Hepatocyte (in vitro differentiated cells): ENCODE data around the gene MANBA. TPM values are rescaled to one million over a fixed set of nuclear protein-coding genes. Genes with fewer than 3 reads are reported as not detected.

Experiments used
- DNase-seq: peaks from one replicate; pipeline ENCODE4 v3.0.0-alpha.2; 2016; ENCODE audit warnings: low spot score
- H2AFZ ChIP-seq: fragments of 200-600 bp; sonication (generic); 2 replicates; pipeline ENCODE4 v1.6.0; 2016; ENCODE audit warnings: antibody characterized with exemption, mild to moderate bottlenecking
- H3K27ac ChIP-seq: fragments of 200-600 bp; sonication (generic); 2 replicates; pipeline ENCODE4 v1.5.1; 2016; ENCODE audit warnings: mild to moderate bottlenecking
- H3K27me3 ChIP-seq: fragments of 200-600 bp; sonication (generic); 2 replicates; pipeline ENCODE4 v1.6.1; 2016
- H3K36me3 ChIP-seq: fragments of 200-600 bp; sonication (generic); replicated peaks from 2 replicates; pipeline ENCODE4 v1.5.1; 2016; ENCODE audit warnings: low read depth; ENCODE audit not compliant: insufficient read depth
- H3K4me1 ChIP-seq: fragments of 200-600 bp; sonication (generic); 2 replicates; pipeline ENCODE4 v1.5.1; 2016; ENCODE audit warnings: mild to moderate bottlenecking, moderate library complexity; ENCODE audit not compliant: insufficient read depth
- H3K4me2 ChIP-seq: fragments of 200-600 bp; sonication (generic); 2 replicates; pipeline ENCODE4 v1.6.0; 2016
- H3K4me3 ChIP-seq: fragments of 200-600 bp; sonication (generic); 2 replicates; pipeline ENCODE4 v1.5.1; 2016; ENCODE audit warnings: mild to moderate bottlenecking
- H3K79me2 ChIP-seq: fragments of 200-600 bp; sonication (generic); 2 replicates; pipeline ENCODE4 v1.6.0; 2017; ENCODE audit warnings: mild to moderate bottlenecking
- H3K9me2 ChIP-seq: fragments of 200-600 bp; sonication (generic); replicated peaks from 2 replicates; pipeline ENCODE4 v1.6.0; 2017; ENCODE audit warnings: mild to moderate bottlenecking; ENCODE audit not compliant: insufficient read depth
- H3K9me3 ChIP-seq: fragments of 200-600 bp; sonication (generic); 2 replicates; pipeline ENCODE4 v1.5.1; 2016; ENCODE audit warnings: low read depth, mild to moderate bottlenecking
- H4K20me1 ChIP-seq: fragments of 200-600 bp; sonication (generic); 2 replicates; pipeline ENCODE4 v1.6.0; 2016; ENCODE audit warnings: mild to moderate bottlenecking; ENCODE audit not compliant: insufficient read depth, poor library complexity, severe bottlenecking
- EZH2 ChIP-seq: fragments of 200-600 bp; sonication (generic); IDR thresholded peaks from 2 replicates; pipeline ENCODE4 v1.6.1; 2016; ENCODE audit warnings: antibody characterized with exemption, mild to moderate bottlenecking, borderline replicate concordance
- EZH2phosphoT487 ChIP-seq: fragments of 200-600 bp; sonication (generic); IDR thresholded peaks from one replicate; pipeline ENCODE4 v1.6.1; 2018; ENCODE audit warnings: antibody characterized with exemption, mild to moderate bottlenecking, low read depth, moderate library complexity; ENCODE audit not compliant: unreplicated experiment, severe bottlenecking
- WGBS: methylation state at CpG from one replicate; pipeline ENCODE4 v1.1.6; 2016; ENCODE audit warnings: low lambda C conversion rate; ENCODE audit errors: missing lambda C conversion rate; 5-methylcytosine and 5-hydroxymethylcytosine counted together
- polyA plus RNA-seq: library from polyadenylated mRNA; unstranded; fragments of >200 nt; fragmentation: Nextera tagmentation; extraction: Ambion mirVana; gene quantifications from 2 replicates; pipeline ENCODE4 v1.2.1, GENCODE V29; 2016
- total RNA-seq: library from RNA; depleted of rRNA; stranded (reverse); fragments of >200 nt; gene quantifications from 2 replicates; pipeline ENCODE4 v1.2.3, GENCODE V29; 2014
- TF ChIP-seq, protein P1 (sequence below): fragments of 200-600 bp; sonication (generic); IDR thresholded peaks from 2 replicates; pipeline ENCODE4 v1.5.1; 2016; ENCODE audit warnings: antibody characterized with exemption, mild to moderate bottlenecking; ENCODE audit not compliant: poor library complexity

Gene MANBA
- total and polyA plus RNA-seq, 2 experiments from 2014 or later: 52.0 to 98.1 TPM

DNA sequence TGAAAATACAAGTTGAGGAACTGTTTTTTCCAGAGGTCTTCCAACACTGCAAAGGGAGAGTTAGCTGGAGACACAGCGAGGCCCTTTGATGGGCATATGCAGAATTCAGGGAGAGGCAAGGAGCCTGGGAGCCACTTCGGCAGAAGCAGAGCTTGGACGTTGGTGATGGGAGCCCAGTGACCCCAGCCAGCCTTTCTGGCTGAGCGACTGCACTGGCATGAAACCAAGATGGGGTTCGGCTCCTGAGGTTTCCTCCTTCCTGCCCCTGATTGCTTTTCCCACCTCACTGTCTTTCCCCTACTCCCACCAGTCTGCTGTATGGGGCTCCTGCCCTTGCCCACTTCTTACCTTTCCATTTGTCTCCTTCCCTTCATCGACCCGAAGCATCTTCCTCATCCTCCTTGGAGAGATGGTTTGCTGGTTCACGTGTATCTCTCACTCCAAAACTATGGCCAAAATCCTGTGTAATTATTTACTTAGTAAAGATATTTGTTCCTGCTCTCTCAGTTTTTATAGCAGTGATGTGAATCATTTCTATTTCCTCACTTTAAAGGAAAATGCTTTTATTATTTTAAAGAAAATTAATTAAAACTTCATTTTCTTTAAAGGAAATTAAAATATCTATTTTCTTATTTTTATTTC lies 159.1 kb downstream of the MANBA start:
- no peaks in the 10 kb centered on the region for H3K4me1 ChIP-seq
- H3K36me3 ChIP-seq: no peaks in the 10 kb centered on the region
- DNase-seq: no peak
- no peak overlapping the region for H3K4me2 ChIP-seq
- no peaks in the 10 kb centered on the region for H3K9me2 ChIP-seq
- no peak overlapping the region for H3K4me3 ChIP-seq
- TF ChIP-seq, protein P1, sequence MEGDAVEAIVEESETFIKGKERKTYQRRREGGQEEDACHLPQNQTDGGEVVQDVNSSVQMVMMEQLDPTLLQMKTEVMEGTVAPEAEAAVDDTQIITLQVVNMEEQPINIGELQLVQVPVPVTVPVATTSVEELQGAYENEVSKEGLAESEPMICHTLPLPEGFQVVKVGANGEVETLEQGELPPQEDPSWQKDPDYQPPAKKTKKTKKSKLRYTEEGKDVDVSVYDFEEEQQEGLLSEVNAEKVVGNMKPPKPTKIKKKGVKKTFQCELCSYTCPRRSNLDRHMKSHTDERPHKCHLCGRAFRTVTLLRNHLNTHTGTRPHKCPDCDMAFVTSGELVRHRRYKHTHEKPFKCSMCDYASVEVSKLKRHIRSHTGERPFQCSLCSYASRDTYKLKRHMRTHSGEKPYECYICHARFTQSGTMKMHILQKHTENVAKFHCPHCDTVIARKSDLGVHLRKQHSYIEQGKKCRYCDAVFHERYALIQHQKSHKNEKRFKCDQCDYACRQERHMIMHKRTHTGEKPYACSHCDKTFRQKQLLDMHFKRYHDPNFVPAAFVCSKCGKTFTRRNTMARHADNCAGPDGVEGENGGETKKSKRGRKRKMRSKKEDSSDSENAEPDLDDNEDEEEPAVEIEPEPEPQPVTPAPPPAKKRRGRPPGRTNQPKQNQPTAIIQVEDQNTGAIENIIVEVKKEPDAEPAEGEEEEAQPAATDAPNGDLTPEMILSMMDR: no peak
- no peak for TF ChIP-seq EZH2phosphoT487
- TF ChIP-seq EZH2: no peak
- no peaks in the 10 kb centered on the region for H3K27me3 ChIP-seq
- no peak overlapping the region for H3K27ac ChIP-seq
- H3K79me2 ChIP-seq: no peaks in the 10 kb centered on the region
- H3K9me3 ChIP-seq: no peaks in the 10 kb centered on the region
- no peaks in the 10 kb centered on the region for H4K20me1 ChIP-seq
- H2AFZ ChIP-seq: no peak overlapping the region
- WGBS: 95% methylated on average over 8 of the region's 8 CpGs

DNA sequence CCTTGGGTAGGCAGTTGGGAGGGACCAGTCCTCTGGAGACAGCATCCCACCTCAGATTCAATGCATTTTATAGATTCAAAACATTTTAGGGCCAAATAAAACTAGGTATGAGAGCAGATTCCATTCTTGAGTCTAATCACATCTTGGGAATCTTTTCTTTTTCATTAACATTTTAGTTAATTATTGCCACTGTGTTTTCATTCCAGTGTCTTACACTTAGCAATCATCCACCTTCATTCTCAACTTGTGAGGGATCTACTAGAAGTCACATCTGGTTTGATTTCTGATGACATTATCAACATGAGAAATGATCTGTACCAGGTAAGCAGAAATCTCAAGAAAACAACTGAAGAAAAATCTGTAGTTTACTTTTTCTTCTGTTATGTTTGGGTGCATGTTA lies 160.1 kb downstream of the MANBA start:
- Histone ChIP-seq H3K79me2 (no peaks in the 10 kb centered on the region), H3K27ac (no peak overlapping the region), H3K4me1 (no peaks in the 10 kb centered on the region), H3K9me2 (no peaks in the 10 kb centered on the region), H3K4me2 (no peak overlapping the region), H3K27me3 (no peaks in the 10 kb centered on the region), H4K20me1 (no peaks in the 10 kb centered on the region), H3K4me3 (no peak overlapping the region), H3K36me3 (no peaks in the 10 kb centered on the region), H3K9me3 (no peaks in the 10 kb centered on the region), H2AFZ (no peak overlapping the region)
- no peak for TF ChIP-seq EZH2
- TF ChIP-seq EZH2phosphoT487: no peak
- TF ChIP-seq, protein P1: no peak
- DNase-seq: no peak

DNA sequence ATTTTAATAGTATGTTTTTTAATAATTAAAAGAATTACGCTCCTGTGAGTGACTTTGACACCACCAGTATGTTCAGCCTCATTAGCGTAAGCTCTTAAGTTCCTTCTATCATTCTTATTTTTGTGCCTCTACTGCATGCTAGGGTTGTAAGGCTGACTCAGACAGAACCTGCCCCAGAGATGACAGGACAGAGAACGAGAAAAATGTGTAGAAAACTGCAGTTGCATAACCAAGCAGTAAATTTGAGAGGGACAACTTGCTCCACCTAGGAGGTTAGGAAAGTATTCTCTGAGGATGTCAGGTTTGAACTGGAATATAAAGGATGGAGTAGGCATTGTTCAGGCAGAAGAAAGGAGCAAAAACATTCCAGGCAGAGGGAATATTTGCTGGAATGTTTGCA lies 160.9 kb downstream of the MANBA start:
- DNase-seq: no peak
- H3K9me3 ChIP-seq: no peaks in the 10 kb centered on the region
- no peak overlapping the region for H3K4me3 ChIP-seq
- H3K4me2 ChIP-seq: no peak overlapping the region
- TF ChIP-seq, protein P1: no peak
- TF ChIP-seq EZH2phosphoT487: no peak
- no peak for TF ChIP-seq EZH2
- no peaks in the 10 kb centered on the region for H3K4me1 ChIP-seq
- H3K27me3 ChIP-seq: no peaks in the 10 kb centered on the region
- H2AFZ ChIP-seq: no peak overlapping the region
- no peaks in the 10 kb centered on the region for H3K79me2 ChIP-seq
- no peaks in the 10 kb centered on the region for H4K20me1 ChIP-seq
- no peaks in the 10 kb centered on the region for H3K36me3 ChIP-seq
- 91% methylated on average over 3 of the region's 3 CpGs for WGBS
- no peaks in the 10 kb centered on the region for H3K9me2 ChIP-seq
- H3K27ac ChIP-seq: no peak overlapping the region

DNA sequence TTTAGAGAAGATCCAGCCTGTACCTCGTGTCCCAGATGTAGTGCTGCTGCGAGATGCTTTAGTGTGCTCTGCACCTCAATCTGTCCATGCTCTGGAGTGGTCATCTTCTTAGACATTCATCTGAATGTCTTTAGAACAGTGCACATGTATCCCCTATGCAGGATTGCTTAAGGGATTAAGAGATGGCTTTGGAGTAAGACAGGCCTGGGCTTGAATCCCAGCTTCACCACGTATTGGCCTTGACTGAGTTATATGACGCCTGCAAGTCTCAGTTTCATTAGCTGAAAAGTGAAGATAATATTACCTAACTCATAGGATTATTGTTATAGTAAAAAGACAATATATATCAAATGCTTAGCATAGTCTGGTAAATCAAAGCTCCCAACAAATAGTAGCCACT lies 161.3 kb downstream of the MANBA start:
- no peak for DNase-seq
- H3K9me2 ChIP-seq: no peaks in the 10 kb centered on the region
- no peak for TF ChIP-seq EZH2
- TF ChIP-seq EZH2phosphoT487: no peak
- TF ChIP-seq, protein P1: no peak
- no peaks in the 10 kb centered on the region for H3K79me2 ChIP-seq
- no peak overlapping the region for H3K4me2 ChIP-seq
- WGBS: 77% methylated on average over 4 of the region's 4 CpGs
- H3K9me3 ChIP-seq: no peaks in the 10 kb centered on the region
- no peak overlapping the region for H3K4me3 ChIP-seq
- H3K4me1 ChIP-seq: no peaks in the 10 kb centered on the region
- H3K36me3 ChIP-seq: no peaks in the 10 kb centered on the region
- no peak overlapping the region for H3K27ac ChIP-seq
- H3K27me3 ChIP-seq: no peaks in the 10 kb centered on the region
- no peaks in the 10 kb centered on the region for H4K20me1 ChIP-seq
- no peak overlapping the region for H2AFZ ChIP-seq
